HepG2 (cell line): Measurements from ENCODE around the gene GPR26. TPM values are rescaled to one million over a fixed set of nuclear protein-coding genes. Genes with fewer than 3 reads are reported as not detected.

Experiments used
- ATAC-seq: fragments of 200-7000 bp; cut with Tn5 transposase; 3 replicates; pipeline ENCODE4 v1.9.1; 2020; ENCODE audit warnings: mild to moderate bottlenecking, moderate library complexity
- BruUV-seq: library from RNA; stranded (reverse); fragments of 400-500 nt; replicated peaks from 2 replicates; lab custom pipeline; 2021; lab: Mats Ljungman, UMichigan
- CTCF ChIA-PET: fragments of 300-600 bp; formaldehyde crosslinking; extraction: SDS; loops from one replicate; lab custom pipeline; 2021; ENCODE audit warnings: low total read pairs, inconsistent platforms, low intra/inter-chr PET ratio; lab: Yijun Ruan, JAX
- POLR2A ChIA-PET: fragments of 350-600 bp; sonication (Branson Sonifier 250); formaldehyde crosslinking; loops from one replicate; lab custom pipeline; 2020; ENCODE audit warnings: antibody characterized with exemption, inconsistent platforms; lab: Yijun Ruan, JAX
- DNase-seq: peaks from one replicate; pipeline ENCODE4 v3.0.0-alpha.2; 2015; ENCODE audit warnings: low spot score
- FAIRE-seq: peaks from 3 replicates; lab custom pipeline; 2011; peaks lifted over from hg19 to GRCh38; lab: Jason Lieb, UNC
- H2AFZ ChIP-seq: one replicate; pipeline ENCODE4 v1.6.1; 2011; ENCODE audit warnings: low read length, inconsistent platforms
- H3K27ac ChIP-seq: fragments of 300-600 bp; 3 replicates; pipeline ENCODE4 v1.8.0; 2011; ENCODE audit warnings: mixed run types, mild to moderate bottlenecking, mixed read lengths, low read length, inconsistent platforms; ENCODE audit not compliant: insufficient read depth; ENCODE audit errors: extremely low read length
- H3K27me3 ChIP-seq, 2 experiments: fragments of 200-600 bp in 1 of 2; 2 replicates in 1 of 2; 3 replicates in 1 of 2; pipeline versions ENCODE4 v1.6.0 to v1.8.0; 2011; ENCODE audit warnings: low read length in 2 of 2, mild to moderate bottlenecking in 2 of 2, moderate library complexity in 2 of 2, inconsistent platforms in 1 of 2; ENCODE audit not compliant: insufficient read depth in 2 of 2, control insufficient read depth in 1 of 2
- H3K36me3 ChIP-seq, 2 experiments: fragments of 200-600 bp in 1 of 2; replicated peaks in 1 of 2; 2 replicates in 1 of 2; 3 replicates in 1 of 2; pipeline versions ENCODE4 v1.5.1 to v1.8.0; 2011; ENCODE audit warnings: low read length in 2 of 2, inconsistent platforms in 1 of 2; ENCODE audit not compliant: insufficient read depth in 2 of 2, control insufficient read depth in 1 of 2
- H3K4me1 ChIP-seq: 2 replicates; pipeline ENCODE4 v1.5.1; 2012; ENCODE audit warnings: low read length, inconsistent platforms; ENCODE audit not compliant: insufficient read depth
- H3K4me2 ChIP-seq: 2 replicates; pipeline ENCODE4 v1.6.0; 2011; ENCODE audit warnings: low read depth, low read length, inconsistent platforms
- H3K4me3 ChIP-seq, 3 experiments: fragments of 200-600 bp in 1 of 3; sonication (generic), shearing (Covaris generic) in 1 of 3; replicated peaks in 1 of 3; 2 replicates each; pipeline ENCODE4 v1.5.1; 2011 to 2016; ENCODE audit warnings: low read length in 3 of 3, inconsistent platforms in 2 of 3, low read depth in 2 of 3, mild to moderate bottlenecking in 2 of 3, control low read depth in 1 of 3, mixed read lengths in 1 of 3; ENCODE audit not compliant: insufficient read depth in 1 of 3
- H3K79me2 ChIP-seq: one replicate; pipeline ENCODE4 v1.6.1; 2011; ENCODE audit warnings: low read length, inconsistent platforms; ENCODE audit not compliant: insufficient read depth
- H3K9ac ChIP-seq: 2 replicates; pipeline ENCODE4 v1.6.0; 2011; ENCODE audit warnings: mild to moderate bottlenecking, low read depth, low read length, inconsistent platforms; ENCODE audit not compliant: insufficient read depth
- H3K9me3 ChIP-seq: 2 replicates; pipeline ENCODE4 v1.5.1; 2012; ENCODE audit warnings: mild to moderate bottlenecking, low read length
- H4K20me1 ChIP-seq: 2 replicates; pipeline ENCODE4 v1.6.0; 2011; ENCODE audit warnings: inconsistent platforms, mild to moderate bottlenecking, low read length, moderate library complexity; ENCODE audit not compliant: insufficient read depth
- AGO1 ChIP-seq: fragments of 200-400 bp; formaldehyde crosslinking; IDR thresholded peaks from 2 replicates; pipeline ENCODE4 v1.6.1; 2017; ENCODE audit warnings: mild to moderate bottlenecking, low read depth, low read length, moderate library complexity; ENCODE audit not compliant: poor library complexity, severe bottlenecking
- CHD2 ChIP-seq: IDR thresholded peaks from 2 replicates; pipeline ENCODE4 v1.6.1; 2011; ENCODE audit warnings: low read depth, low read length, improper control_type of control experiment
- IRF9 ChIP-seq: sonication (generic); formaldehyde crosslinking; IDR thresholded peaks from 2 replicates; pipeline ENCODE4 v1.8.0; 2022; ENCODE audit warnings: missing genetic modification reagents, mild to moderate bottlenecking, borderline replicate concordance
- KDM4B ChIP-seq: sonication (generic); formaldehyde crosslinking; IDR thresholded peaks from 2 replicates; pipeline ENCODE4 v1.4.0; 2020; ENCODE audit warnings: missing genetic modification reagents
- PHF21A ChIP-seq: sonication (generic); formaldehyde crosslinking; IDR thresholded peaks from 2 replicates; pipeline ENCODE4 v1.5.0; 2020; ENCODE audit warnings: mild to moderate bottlenecking, missing genetic modification reagents
- POGK ChIP-seq: sonication (generic); formaldehyde crosslinking; conservative IDR thresholded peaks from 2 replicates; pipeline ENCODE4 v1.8.0; 2022; ENCODE audit warnings: mild to moderate bottlenecking, moderate library complexity, missing genetic modification reagents
- RBAK ChIP-seq: sonication (generic); formaldehyde crosslinking; IDR thresholded peaks from 2 replicates; pipeline ENCODE4 v1.5.1; 2020; ENCODE audit warnings: mild to moderate bottlenecking, missing genetic modification reagents
- TEAD2 ChIP-seq: sonication (generic); formaldehyde crosslinking; IDR thresholded peaks from 2 replicates; pipeline ENCODE4 v1.9.0; 2021; ENCODE audit warnings: missing genetic modification reagents
- ZBTB20 ChIP-seq: sonication (generic); formaldehyde crosslinking; IDR thresholded peaks from 2 replicates; pipeline ENCODE4 v1.8.1; 2023; ENCODE audit warnings: missing genetic modification reagents, low read depth, mild to moderate bottlenecking, borderline replicate concordance
- ZNF136 ChIP-seq: sonication (generic); formaldehyde crosslinking; IDR thresholded peaks from 2 replicates; pipeline ENCODE4 v1.8.1; 2022; ENCODE audit warnings: low read depth, mild to moderate bottlenecking, moderate library complexity, missing genetic modification reagents
- ZNF225 ChIP-seq: sonication (generic); formaldehyde crosslinking; IDR thresholded peaks from 2 replicates; pipeline ENCODE4 v1.4.0; 2020; ENCODE audit warnings: mild to moderate bottlenecking, missing genetic modification reagents
- ZNF432 ChIP-seq: sonication (generic); formaldehyde crosslinking; IDR thresholded peaks from 2 replicates; pipeline ENCODE4 v1.5.0; 2020; ENCODE audit warnings: missing genetic modification reagents, mild to moderate bottlenecking, borderline replicate concordance
- ZNF501 ChIP-seq: sonication (generic); formaldehyde crosslinking; IDR thresholded peaks from 2 replicates; pipeline ENCODE4 v1.5.1; 2020; ENCODE audit warnings: mild to moderate bottlenecking, moderate library complexity, missing genetic modification reagents
- ZNF562 ChIP-seq: sonication (generic); formaldehyde crosslinking; IDR thresholded peaks from 2 replicates; pipeline ENCODE4 v1.8.0; 2022; ENCODE audit warnings: missing genetic modification reagents, borderline replicate concordance
- ZNF83 ChIP-seq: sonication (generic); formaldehyde crosslinking; IDR thresholded peaks from 2 replicates; pipeline ENCODE4 v1.4.0; 2020; ENCODE audit warnings: missing genetic modification reagents, mild to moderate bottlenecking, borderline replicate concordance
- ZNF891 ChIP-seq: sonication (generic); formaldehyde crosslinking; IDR thresholded peaks from 2 replicates; pipeline ENCODE4 v1.5.0; 2020; ENCODE audit warnings: mild to moderate bottlenecking, missing genetic modification reagents
- WGBS: methylation state at CpG from one replicate; pipeline ENCODE4 v1.1.6; 2017; ENCODE audit warnings: low lambda C conversion rate; 5-methylcytosine and 5-hydroxymethylcytosine counted together
- in situ Hi-C: cut with HindIII; loops from 2 replicates; pipeline ENCODE4 v1.10.0; 2017; ENCODE audit warnings: low pct_unique_long_range_greater_than_20kb; ENCODE audit not compliant: extremely low pct_ligation_motif_present
- intact Hi-C: fragments of 100-400 bp; cut with micrococcal nuclease; formaldehyde crosslinking; loops from one replicate; pipeline ENCODE4 v1.10.0; 2022; ENCODE audit not compliant: unreplicated experiment
- polyA plus RNA-seq, 8 experiments: library from polyadenylated mRNA; depleted of rRNA in 3 of 8; stranded (reverse) in 7 of 8; unstranded in 1 of 8; fragments of >200 nt; fragmentation: Illumina TruSeq in 4 of 8; extraction: Trizol in 4 of 8; gene quantifications; 2 replicates each; pipeline versions ENCODE4 v1.2.1 to v1.2.3, GENCODE V29; 2011 to 2016; ENCODE audit warnings: low read depth in 4 of 8, missing spikeins in 1 of 8, mixed read lengths in 1 of 8; ENCODE audit not compliant: insufficient read depth in 1 of 8
- total RNA-seq, 5 experiments: library from RNA; depleted of rRNA; stranded (reverse); fragments of >200 nt; fragmentation: Illumina TruSeq; extraction: Trizol; gene quantifications; 2 replicates each; pipeline ENCODE4 v1.2.3, GENCODE V29; 2016; ENCODE audit warnings: low read depth in 1 of 5

Gene GPR26
- total and polyA plus RNA-seq, 2 of the 13 experiments (the other 11 are each of a cell fraction or from before 2014, with no cell fraction given), result not detected

- TF ChIP-seq KDM4B (no peak), PHF21A (no peak), POGK (no peak), ZNF891 (CRISPR knock-in tag) (no peak), AGO1 (no peak), ZNF136 (CRISPR knock-in tag) (no peak), ZNF225 (no peak), RBAK (CRISPR knock-in tag) (no peak), ZNF432 (CRISPR knock-in tag) (no peak), ZNF501 (CRISPR knock-in tag) (no peak), IRF9 (CRISPR knock-in tag) (no peak), TEAD2 (CRISPR knock-in tag) (no peak), ZNF562 (CRISPR knock-in tag) (no peak), CHD2 (no peak), ZNF83 (no peak), ZBTB20 (CRISPR knock-in tag) (no peak)
- TF ChIP-seq, all 625 proteins: peak for 0
- H4K20me1 ChIP-seq, result no peaks in the 10 kb centered on the region
- 39% methylated on average over 7 of the region's 8 CpGs for WGBS
- no peaks in the 10 kb centered on the region for H3K36me3 ChIP-seq
- no peak for DNase-seq
- FAIRE-seq, result no peak
- H3K27ac ChIP-seq, result no peak overlapping the region
- no peak for ATAC-seq
- POLR2A ChIA-PET, result no interaction called here
- CTCF ChIA-PET, result no interaction called here
- intact Hi-C loops (no loop called here), in situ Hi-C loops (no loop called here)
- no peaks in the 10 kb centered on the region for H3K9me3 ChIP-seq
- no peak overlapping the region for H3K9ac ChIP-seq
- H2AFZ ChIP-seq, result no peak overlapping the region
- peaks cover 0 to 3% of the 10 kb centered on the region in 2 experiments; a peak in 2 of 5 replicates for H3K27me3 ChIP-seq
- H3K79me2 ChIP-seq, result no peaks in the 10 kb centered on the region
- no peaks in the 10 kb centered on the region for H3K4me1 ChIP-seq
- no peak overlapping the region for H3K4me3 ChIP-seq
- no peak overlapping the region for H3K4me2 ChIP-seq
- BruUV-seq, result no TSS peak
These were observed 37.9 kb downstream of the GPR26 start for GRCh38 chr10:123704076-123704475.
